ENCODE measurements around the gene PCDH1. TPM values are rescaled to one million over a fixed set of nuclear protein-coding genes. Genes with fewer than 3 reads are reported as not detected.

Gene PCDH1
- total RNA-seq, 2 donors from 2014 or later: 97.3 to 105 TPM

- peak overlapping the region in 1 of 2 donors; percentile 95 for H3K9ac ChIP-seq (ENCODE audit: low read depth in 2 of 2, low read length in 2 of 2)
- H3K4me1 ChIP-seq: peaks cover 6% of the 10 kb centered on the region
- H3K36me3 ChIP-seq: no peaks in the 10 kb centered on the region
- TF ChIP-seq CTCF (IDR thresholded peaks at IDR 0.05): no peak
- H3K4me3 ChIP-seq: no peak overlapping the region
- no peaks in the 10 kb centered on the region for H3K9me3 ChIP-seq
- H3K27ac ChIP-seq: peak overlapping the region; percentile 86
- H3K27me3 ChIP-seq: no peaks in the 10 kb centered on the region
- peak; percentile 75 for DNase-seq
- intact Hi-C loops (cut with DNase I): loop anchor here (5.0 kb wide), 1 partner anchor 37 kb away; the partner anchor contains the start of gene PCDH1
These were observed 37.9 kb downstream of the PCDH1 start for GRCh38 chr5:141840280-141840812.

GRCh38 chr5:141839015-141839513 lies 39.1 kb downstream of the PCDH1 start:
- intact Hi-C loops (cut with DNase I): no loop called here
- DNase-seq: no peak
- no peaks in the 10 kb centered on the region for H3K9me3 ChIP-seq
- H3K4me1 ChIP-seq: peaks cover 6% of the 10 kb centered on the region
- H3K27ac ChIP-seq: no peak overlapping the region
- no peak for TF ChIP-seq CTCF (IDR thresholded peaks at IDR 0.05)
- no peaks in the 10 kb centered on the region for H3K27me3 ChIP-seq
- no peaks in the 10 kb centered on the region for H3K36me3 ChIP-seq
- no peak overlapping the region for H3K9ac ChIP-seq (ENCODE audit: low read depth in 2 of 2, low read length in 2 of 2)
- no peak overlapping the region for H3K4me3 ChIP-seq

- H3K4me1 ChIP-seq: peaks cover 6% of the 10 kb centered on the region
- H3K9ac ChIP-seq (ENCODE audit: low read depth in 2 of 2, low read length in 2 of 2): no peak overlapping the region
- no peak overlapping the region for H3K4me3 ChIP-seq
- no peak for TF ChIP-seq CTCF (IDR thresholded peaks at IDR 0.05)
- H3K27me3 ChIP-seq: no peaks in the 10 kb centered on the region
- no peak overlapping the region for H3K27ac ChIP-seq
- DNase-seq: no peak
- no peaks in the 10 kb centered on the region for H3K9me3 ChIP-seq
- H3K36me3 ChIP-seq: no peaks in the 10 kb centered on the region
- intact Hi-C loops (cut with DNase I): no loop called here
These were observed 39.7 kb downstream of the PCDH1 start for GRCh38 chr5:141838326-141839014.

- H3K9me3 ChIP-seq: no peaks in the 10 kb centered on the region
- H3K27ac ChIP-seq: no peak overlapping the region
- H3K4me3 ChIP-seq: no peak overlapping the region
- DNase-seq: no peak
- H3K27me3 ChIP-seq: no peaks in the 10 kb centered on the region
- H3K9ac ChIP-seq (ENCODE audit: low read depth in 2 of 2, low read length in 2 of 2): peak overlapping the region in 1 of 2 donors; percentile 4
- H3K36me3 ChIP-seq: no peaks in the 10 kb centered on the region
- intact Hi-C loops (cut with DNase I): no loop called here
- no peak for TF ChIP-seq CTCF (IDR thresholded peaks at IDR 0.05)
- H3K4me1 ChIP-seq: peaks cover 6% of the 10 kb centered on the region
These were observed 42.1 kb downstream of the PCDH1 start for GRCh38 chr5:141835928-141836670.

GRCh38 chr5:141834331-141834730 lies 43.9 kb downstream of the PCDH1 start:
- intact Hi-C loops (cut with DNase I): no loop called here
- Histone ChIP-seq H3K27ac (no peak overlapping the region), H3K9ac (ENCODE audit: low read depth in 2 of 2, low read length in 2 of 2) (no peak overlapping the region), H3K36me3 (no peaks in the 10 kb centered on the region), H3K4me3 (no peak overlapping the region), H3K4me1 (no peaks in the 10 kb centered on the region), H3K9me3 (no peaks in the 10 kb centered on the region), H3K27me3 (no peaks in the 10 kb centered on the region)
- TF ChIP-seq CTCF (IDR thresholded peaks at IDR 0.05): no peak
- no peak for DNase-seq
